Nephron progenitor cell (in vitro differentiated cells): Measurements from ENCODE around the gene DBH.

ENCODE experiments used
- DNase-seq: peaks from one replicate; pipeline ENCODE4 v3.0.0; 2021
- H3K27ac Mint-ChIP-seq: 2 replicates; pipeline ENCODE4 v1.8.0; 2021; ENCODE audit warnings: mild to moderate bottlenecking, moderate library complexity, mixed read lengths
- H3K27me3 Mint-ChIP-seq: 2 replicates; pipeline ENCODE4 v1.8.0; 2021; ENCODE audit warnings: mild to moderate bottlenecking, low read depth, mixed read lengths; ENCODE audit not compliant: poor library complexity
- H3K36me3 Mint-ChIP-seq: 2 replicates; pipeline ENCODE4 v1.8.0; 2021; ENCODE audit warnings: low read depth, mixed read lengths
- H3K4me1 Mint-ChIP-seq: 2 replicates; pipeline ENCODE4 v1.8.0; 2021; ENCODE audit warnings: mixed read lengths
- H3K4me3 Mint-ChIP-seq: 2 replicates; pipeline ENCODE4 v1.8.0; 2021; ENCODE audit warnings: mild to moderate bottlenecking, moderate library complexity, mixed read lengths
- H3K9me3 Mint-ChIP-seq: 2 replicates; pipeline ENCODE4 v1.8.0; 2021; ENCODE audit warnings: mild to moderate bottlenecking, moderate library complexity, mixed read lengths
- TF ChIP-seq, protein P1 (sequence below): fragments of 200-600 bp; sonication (generic); IDR thresholded peaks from 2 replicates; pipeline ENCODE4 v1.5.0; 2021; ENCODE audit warnings: antibody characterized with exemption

Gene DBH

GRCh38 chr9:133614678-133615077 is 21.5 kb upstream of the DBH start:
- Mint-ChIP-seq H3K27me3 (peaks cover 74% of the 10 kb centered on the region), H3K4me1 (peaks cover 2% of the 10 kb centered on the region), H3K27ac (no peak overlapping the region), H3K36me3 (no peaks in the 10 kb centered on the region), H3K4me3 (no peak overlapping the region), H3K9me3 (no peaks in the 10 kb centered on the region)
- TF ChIP-seq, protein P1, sequence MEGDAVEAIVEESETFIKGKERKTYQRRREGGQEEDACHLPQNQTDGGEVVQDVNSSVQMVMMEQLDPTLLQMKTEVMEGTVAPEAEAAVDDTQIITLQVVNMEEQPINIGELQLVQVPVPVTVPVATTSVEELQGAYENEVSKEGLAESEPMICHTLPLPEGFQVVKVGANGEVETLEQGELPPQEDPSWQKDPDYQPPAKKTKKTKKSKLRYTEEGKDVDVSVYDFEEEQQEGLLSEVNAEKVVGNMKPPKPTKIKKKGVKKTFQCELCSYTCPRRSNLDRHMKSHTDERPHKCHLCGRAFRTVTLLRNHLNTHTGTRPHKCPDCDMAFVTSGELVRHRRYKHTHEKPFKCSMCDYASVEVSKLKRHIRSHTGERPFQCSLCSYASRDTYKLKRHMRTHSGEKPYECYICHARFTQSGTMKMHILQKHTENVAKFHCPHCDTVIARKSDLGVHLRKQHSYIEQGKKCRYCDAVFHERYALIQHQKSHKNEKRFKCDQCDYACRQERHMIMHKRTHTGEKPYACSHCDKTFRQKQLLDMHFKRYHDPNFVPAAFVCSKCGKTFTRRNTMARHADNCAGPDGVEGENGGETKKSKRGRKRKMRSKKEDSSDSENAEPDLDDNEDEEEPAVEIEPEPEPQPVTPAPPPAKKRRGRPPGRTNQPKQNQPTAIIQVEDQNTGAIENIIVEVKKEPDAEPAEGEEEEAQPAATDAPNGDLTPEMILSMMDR: no peak
- DNase-seq: no peak

DNA sequence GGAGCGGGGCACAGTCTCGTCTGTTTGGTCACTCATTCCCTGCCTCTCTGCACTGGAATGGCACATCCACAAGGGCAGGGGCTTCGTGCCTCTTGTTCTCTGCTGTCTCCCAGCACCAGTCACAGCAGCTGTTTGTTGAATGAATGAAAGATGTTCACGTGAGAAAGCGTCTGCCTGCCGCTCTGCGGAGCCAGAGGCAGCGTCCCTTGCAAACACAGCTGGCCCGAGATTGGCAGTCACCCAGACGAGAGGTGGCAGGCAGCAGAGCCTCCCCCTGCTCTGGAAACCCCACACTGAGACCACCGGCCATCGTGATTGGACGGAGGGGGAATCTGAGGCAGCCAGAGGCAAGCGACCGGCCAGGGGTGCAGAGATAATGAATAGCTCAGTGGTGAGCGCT is 21.0 kb upstream of the DBH start:
- Mint-ChIP-seq H3K4me3 (no peak overlapping the region), H3K36me3 (no peaks in the 10 kb centered on the region), H3K27me3 (peaks cover 74% of the 10 kb centered on the region), H3K4me1 (peaks cover 6% of the 10 kb centered on the region), H3K27ac (no peak overlapping the region), H3K9me3 (no peaks in the 10 kb centered on the region)
- TF ChIP-seq, protein P1: no peak
- DNase-seq: no peak

- Mint-ChIP-seq H3K9me3 (no peaks in the 10 kb centered on the region), H3K36me3 (no peaks in the 10 kb centered on the region), H3K27ac (no peak overlapping the region), H3K4me3 (no peak overlapping the region), H3K27me3 (peaks cover 74% of the 10 kb centered on the region), H3K4me1 (peaks cover 6% of the 10 kb centered on the region)
- TF ChIP-seq, protein P1: no peak
- no peak for DNase-seq
Observed at GRCh38 chr9:133615606-133616188, 20.5 kb upstream of the DBH start.

DNA sequence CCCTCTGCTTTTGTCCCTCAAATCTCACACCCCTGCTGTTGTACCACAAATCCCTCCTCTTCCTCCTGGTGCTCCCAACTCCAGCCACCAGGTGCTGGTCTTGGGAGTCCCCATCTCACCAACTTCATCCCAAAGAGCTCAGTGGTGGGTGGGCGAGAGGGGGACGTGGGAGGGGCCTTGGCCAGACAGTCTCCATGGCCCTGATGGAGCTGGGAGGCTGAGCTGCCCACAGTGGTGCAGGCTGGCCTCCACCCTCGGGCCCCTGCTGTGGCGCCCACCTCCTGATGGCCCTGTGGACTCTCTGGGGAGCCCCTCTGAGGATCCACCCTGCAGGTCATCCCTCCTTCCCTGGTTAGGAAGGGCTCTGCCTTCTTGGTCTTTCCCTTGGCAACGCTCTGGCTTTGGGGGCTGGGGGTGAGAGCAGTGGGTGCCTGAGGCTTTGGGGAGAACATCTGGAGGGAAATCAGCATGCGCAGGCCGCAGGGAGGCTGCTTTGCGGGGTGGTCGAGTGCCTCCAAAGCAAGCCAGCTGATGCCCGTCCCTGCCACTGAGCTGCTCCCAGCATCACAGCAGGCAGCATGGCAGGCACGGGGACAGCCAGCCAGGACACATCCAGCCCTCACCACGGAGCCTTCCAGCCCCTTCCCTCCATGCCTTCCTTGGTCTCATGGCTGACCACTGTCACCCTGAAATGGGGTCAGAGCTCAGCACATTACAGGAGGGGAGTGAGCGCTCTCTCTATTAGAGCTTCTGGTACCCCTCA is 19.3 kb upstream of the DBH start:
- H3K36me3 Mint-ChIP-seq: no peaks in the 10 kb centered on the region
- H3K27me3 Mint-ChIP-seq: peaks cover 74% of the 10 kb centered on the region
- H3K4me1 Mint-ChIP-seq: peaks cover 6% of the 10 kb centered on the region

DNA sequence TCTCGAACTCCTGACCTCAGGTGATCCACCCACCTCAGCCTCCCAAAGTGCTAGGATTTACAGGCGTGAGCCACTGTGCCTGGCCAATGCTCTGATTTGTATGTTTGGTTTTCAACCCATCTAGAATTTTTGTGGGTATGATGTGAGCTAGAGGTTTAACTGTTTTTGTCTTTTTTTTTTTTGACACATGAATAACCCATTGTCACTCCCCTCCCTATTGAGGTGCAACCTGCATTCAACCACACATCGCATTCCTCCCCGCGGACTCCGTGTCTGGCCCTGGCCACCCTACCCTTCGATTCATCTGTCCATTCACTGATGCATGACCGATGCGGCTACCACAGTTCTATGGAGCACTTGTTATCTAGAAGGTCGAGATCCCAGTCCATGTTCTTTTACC is 17.4 kb upstream of the DBH start:
- no peaks in the 10 kb centered on the region for H3K9me3 Mint-ChIP-seq
- peaks cover 76% of the 10 kb centered on the region for H3K27me3 Mint-ChIP-seq

More for the DNA sequence above, 19.3 kb upstream of the DBH start:
- Mint-ChIP-seq H3K4me3 (no peak overlapping the region), H3K9me3 (no peaks in the 10 kb centered on the region), H3K27ac (no peak overlapping the region)
- TF ChIP-seq, protein P1: no peak
- no peak for DNase-seq

More for the DNA sequence above, 17.4 kb upstream of the DBH start:
- H3K4me1 Mint-ChIP-seq: peaks cover 6% of the 10 kb centered on the region
- no peaks in the 10 kb centered on the region for H3K36me3 Mint-ChIP-seq
- no peak overlapping the region for H3K4me3 Mint-ChIP-seq
- DNase-seq: no peak
- TF ChIP-seq, protein P1: no peak
- no peak overlapping the region for H3K27ac Mint-ChIP-seq
